ENCODE results near the gene WFIKKN2. TPM values are rescaled to one million over a fixed set of nuclear protein-coding genes. Genes with fewer than 3 reads are reported as not detected.
A peak's percentile ranks its signal among the peaks of the same experiment; 100 is the strongest.

Gene WFIKKN2
- total RNA-seq, 2 donors from 2014 or later, result 0.29 to 0.35 TPM

GRCh38 chr17:50787106-50787505 is 48.3 kb upstream of the WFIKKN2 start:
- no peaks in the 10 kb centered on the region for H3K27me3 ChIP-seq (ENCODE audit: control insufficient read depth, insufficient read depth, low read length, poor library complexity, severe bottlenecking)
- H3K4me3 ChIP-seq (ENCODE audit: low read length), result no peak overlapping the region
- no peak for DNase-seq
- no peaks in the 10 kb centered on the region for H3K36me3 ChIP-seq (ENCODE audit: control insufficient read depth, insufficient read depth, low read length)
- no peaks in the 10 kb centered on the region for H3K9me3 ChIP-seq (ENCODE audit: control insufficient read depth, low read length)
- TF ChIP-seq CTCF (conservative IDR thresholded peaks at IDR 0.05), result no peak
- peak overlapping the region; percentile 54 for H3K27ac Mint-ChIP-seq
- peaks cover 3% of the 10 kb centered on the region for H3K4me1 Mint-ChIP-seq
- no peak overlapping the region for H3K4me3 Mint-ChIP-seq
- 89 to 92% methylated on average over 6 to 7 of the region's 7 CpGs for WGBS, 2 experiments (ENCODE audit: insufficient coverage in 1 of 2, insufficient read length in 1 of 2)
- no peak overlapping the region for H3K9ac ChIP-seq (ENCODE audit: extremely low read depth, low read length, poor library complexity, severe bottlenecking)
- no peak overlapping the region for H3K27ac ChIP-seq (ENCODE audit: low read depth, low read length)
- no peaks in the 10 kb centered on the region for H3K4me1 ChIP-seq (ENCODE audit: control insufficient read depth, insufficient read depth, low read length)
- H3K27me3 Mint-ChIP-seq (ENCODE audit: insufficient read depth), result no peaks in the 10 kb centered on the region
- H3K36me3 Mint-ChIP-seq (ENCODE audit: low read depth), result no peaks in the 10 kb centered on the region
- H3K9me3 Mint-ChIP-seq, result peaks cover 2% of the 10 kb centered on the region

GRCh38 chr17:50790618-50791017 is 44.8 kb upstream of the WFIKKN2 start:
- Histone ChIP-seq H3K27ac (ENCODE audit: low read depth, low read length) (no peak overlapping the region), H3K4me3 (ENCODE audit: low read length) (no peak overlapping the region), H3K4me1 (ENCODE audit: control insufficient read depth, insufficient read depth, low read length) (no peaks in the 10 kb centered on the region), H3K36me3 (ENCODE audit: control insufficient read depth, insufficient read depth, low read length) (no peaks in the 10 kb centered on the region), H3K9ac (ENCODE audit: extremely low read depth, low read length, poor library complexity, severe bottlenecking) (no peak overlapping the region), H3K27me3 (ENCODE audit: control insufficient read depth, insufficient read depth, low read length, poor library complexity, severe bottlenecking) (no peaks in the 10 kb centered on the region), H3K9me3 (ENCODE audit: control insufficient read depth, low read length) (no peaks in the 10 kb centered on the region)
- no peak for TF ChIP-seq CTCF (conservative IDR thresholded peaks at IDR 0.05)
- Mint-ChIP-seq H3K27me3 (ENCODE audit: insufficient read depth) (no peaks in the 10 kb centered on the region), H3K4me1 (peaks cover 3% of the 10 kb centered on the region), H3K4me3 (no peak overlapping the region), H3K27ac (no peak overlapping the region), H3K9me3 (no peaks in the 10 kb centered on the region), H3K36me3 (ENCODE audit: low read depth) (no peaks in the 10 kb centered on the region)
- DNase-seq, result no peak
- WGBS, 2 experiments (ENCODE audit: insufficient coverage in 1 of 2, insufficient read length in 1 of 2), result 92 to 98% methylated on average over 5 to 6 of the region's 6 CpGs

GRCh38 chr17:50792132-50792531 is 43.3 kb upstream of the WFIKKN2 start:
- no peak overlapping the region for H3K4me3 ChIP-seq (ENCODE audit: low read length)
- H3K27me3 Mint-ChIP-seq (ENCODE audit: insufficient read depth), result no peaks in the 10 kb centered on the region
- H3K4me1 Mint-ChIP-seq, result peaks cover 8% of the 10 kb centered on the region
- no peak overlapping the region for H3K9ac ChIP-seq (ENCODE audit: extremely low read depth, low read length, poor library complexity, severe bottlenecking)
- H3K4me3 Mint-ChIP-seq, result no peak overlapping the region
- 91 to 97% methylated on average over 7 of the region's 7 CpGs for whole genome bisulfite sequencing, 2 experiments (ENCODE audit: insufficient coverage in 1 of 2, insufficient read length in 1 of 2)
- no peaks in the 10 kb centered on the region for H3K36me3 Mint-ChIP-seq (ENCODE audit: low read depth)
- H3K4me1 ChIP-seq (ENCODE audit: control insufficient read depth, insufficient read depth, low read length), result no peaks in the 10 kb centered on the region
- no peaks in the 10 kb centered on the region for H3K27me3 ChIP-seq (ENCODE audit: control insufficient read depth, insufficient read depth, low read length, poor library complexity, severe bottlenecking)
- H3K36me3 ChIP-seq (ENCODE audit: control insufficient read depth, insufficient read depth, low read length), result no peaks in the 10 kb centered on the region
- H3K9me3 ChIP-seq (ENCODE audit: control insufficient read depth, low read length), result no peaks in the 10 kb centered on the region
- no peak overlapping the region for H3K27ac ChIP-seq (ENCODE audit: low read depth, low read length)
- H3K9me3 Mint-ChIP-seq, result no peaks in the 10 kb centered on the region
- DNase-seq, result no peak
- no peak overlapping the region for H3K27ac Mint-ChIP-seq
- no peak for TF ChIP-seq CTCF (conservative IDR thresholded peaks at IDR 0.05)
